IMR-90 (cell line): ENCODE results near the gene CDC42EP1. TPM values are rescaled to one million over a fixed set of nuclear protein-coding genes. Genes with fewer than 3 reads are reported as not detected.

Experiments used
- ATAC-seq: fragments of 200-7000 bp; cut with Tn5 transposase; 2 replicates; pipeline ENCODE4 v1.9.1; 2020; ENCODE audit warnings: low read depth, mild to moderate bottlenecking, moderate library complexity
- BruUV-seq: library from RNA; stranded (reverse); fragments of 400-500 nt; replicated peaks from 2 replicates; lab custom pipeline; 2021; lab: Mats Ljungman, UMichigan
- CTCF ChIA-PET: fragments of 300-600 bp; formaldehyde crosslinking; extraction: SDS; loops from one replicate; lab custom pipeline; 2021; ENCODE audit warnings: antibody characterized with exemption; lab: Yijun Ruan, JAX
- POLR2A ChIA-PET: fragments of 300-600 bp; sonication (Branson Sonifier 250); formaldehyde crosslinking; loops from one replicate; lab custom pipeline; 2022; ENCODE audit warnings: antibody characterized with exemption; ENCODE audit not compliant: unreplicated experiment; lab: Charles Lee
- DNase-seq: peaks from one replicate; pipeline ENCODE4 v3.0.0; 2013
- H2AFZ ChIP-seq: replicated peaks from 2 replicates; pipeline ENCODE3; 2013; ENCODE audit warnings: low read length, mild to moderate bottlenecking; ENCODE audit not compliant: poor library complexity
- H2AK5ac ChIP-seq: 2 replicates; pipeline ENCODE4 v1.6.1; 2013; ENCODE audit warnings: low read depth, low read length, inconsistent platforms
- H2AK9ac ChIP-seq: replicated peaks from 2 replicates; pipeline ENCODE3; 2013; ENCODE audit warnings: mild to moderate bottlenecking, low read depth, low read length, moderate library complexity; ENCODE audit not compliant: poor library complexity
- H2BK120ac ChIP-seq: 2 replicates; pipeline ENCODE4 v1.6.1; 2013; ENCODE audit warnings: low read depth, low read length, inconsistent platforms
- H2BK15ac ChIP-seq: 3 replicates; pipeline ENCODE4 v1.6.1; 2013; ENCODE audit warnings: low read depth, low read length, inconsistent platforms
- H2BK20ac ChIP-seq: 2 replicates; pipeline ENCODE4 v1.6.1; 2013; ENCODE audit warnings: low read depth, mild to moderate bottlenecking, inconsistent platforms, low read length, moderate library complexity
- H2BK5ac ChIP-seq: 2 replicates; pipeline ENCODE4 v1.6.1; 2013; ENCODE audit warnings: mild to moderate bottlenecking, low read depth, low read length, inconsistent platforms; ENCODE audit not compliant: poor library complexity, severe bottlenecking
- H3K14ac ChIP-seq: replicated peaks from 2 replicates; pipeline ENCODE4 v1.6.1; 2013; ENCODE audit warnings: low read depth, low read length, inconsistent platforms
- H3K18ac ChIP-seq: 2 replicates; pipeline ENCODE4 v1.6.1; 2013; ENCODE audit warnings: low read depth, low read length, control low read depth
- H3K23ac ChIP-seq: 2 replicates; pipeline ENCODE4 v1.6.1; 2013; ENCODE audit warnings: low read depth, low read length, inconsistent platforms
- H3K27ac ChIP-seq: 2 replicates; pipeline ENCODE4 v1.5.1; 2013; ENCODE audit warnings: mild to moderate bottlenecking, control low read depth, low read length; ENCODE audit not compliant: insufficient read depth
- H3K27me3 ChIP-seq: 2 replicates; pipeline ENCODE4 v1.6.1; 2013; ENCODE audit warnings: low read length; ENCODE audit not compliant: control insufficient read depth, insufficient read depth
- H3K36me3 ChIP-seq: 2 replicates; pipeline ENCODE4 v1.6.1; 2013; ENCODE audit warnings: low read length, mixed read lengths; ENCODE audit not compliant: control insufficient read depth, insufficient read depth
- H3K4ac ChIP-seq: 2 replicates; pipeline ENCODE4 v1.6.1; 2013; ENCODE audit warnings: low read depth, low read length, inconsistent platforms
- H3K4me1 ChIP-seq: 2 replicates; pipeline ENCODE4 v1.6.1; 2013; ENCODE audit warnings: low read length, mixed read lengths; ENCODE audit not compliant: control insufficient read depth, insufficient read depth
- H3K4me2 ChIP-seq: 2 replicates; pipeline ENCODE4 v1.6.1; 2013; ENCODE audit warnings: low read depth, mild to moderate bottlenecking, control low read depth, low read length, moderate library complexity
- H3K4me3 ChIP-seq: 2 replicates; pipeline ENCODE4 v1.5.1; 2013; ENCODE audit warnings: low read depth, mild to moderate bottlenecking, control low read depth, low read length, moderate library complexity; ENCODE audit not compliant: insufficient read depth
- H3K56ac ChIP-seq: 2 replicates; pipeline ENCODE4 v1.6.1; 2013; ENCODE audit warnings: low read length, inconsistent platforms; ENCODE audit not compliant: insufficient read depth; ENCODE audit errors: extremely low read depth
- H3K79me1 ChIP-seq, 2 experiments: 2 replicates each; pipeline ENCODE4 v1.6.1; 2013; ENCODE audit warnings: low read length in 2 of 2, inconsistent platforms in 1 of 2, low read depth in 1 of 2
- H3K9ac ChIP-seq: 2 replicates; pipeline ENCODE4 v1.6.1; 2013; ENCODE audit warnings: low read depth, low read length, control low read depth
- H3K9me1 ChIP-seq: 2 replicates; pipeline ENCODE4 v1.6.1; 2013; ENCODE audit warnings: low read length, inconsistent platforms; ENCODE audit not compliant: insufficient read depth
- H3K9me3 ChIP-seq: 2 replicates; pipeline ENCODE4 v1.6.1; 2013; ENCODE audit warnings: low read length; ENCODE audit not compliant: control insufficient read depth, insufficient read depth
- H4K20me1 ChIP-seq: 2 replicates; pipeline ENCODE4 v1.6.1; 2013; ENCODE audit warnings: low read length, inconsistent platforms; ENCODE audit not compliant: insufficient read depth
- H4K5ac ChIP-seq: 2 replicates; pipeline ENCODE4 v1.6.1; 2013; ENCODE audit warnings: mild to moderate bottlenecking, low read depth, low read length, control low read depth
- H4K8ac ChIP-seq, 2 experiments: 2 replicates each; pipeline ENCODE4 v1.6.1; 2013; ENCODE audit warnings: low read depth in 2 of 2, low read length in 2 of 2, control low read depth in 1 of 2, inconsistent platforms in 1 of 2
- H4K91ac ChIP-seq: 2 replicates; pipeline ENCODE4 v1.6.1; 2013; ENCODE audit warnings: low read depth, low read length, inconsistent platforms; ENCODE audit not compliant: insufficient read depth
- CEBPB ChIP-seq: IDR thresholded peaks from 2 replicates; pipeline ENCODE4 v1.6.1; 2012; ENCODE audit warnings: low read depth, low read length, improper control_type of control experiment
- CHD1 ChIP-seq: IDR thresholded peaks from 2 replicates; pipeline ENCODE4 v1.6.1; 2012; ENCODE audit warnings: low read depth, low read length, improper control_type of control experiment
- MAFK ChIP-seq: IDR thresholded peaks from 2 replicates; pipeline ENCODE4 v1.6.1; 2012; ENCODE audit warnings: low read depth, low read length, improper control_type of control experiment
- MAZ ChIP-seq: IDR thresholded peaks from 2 replicates; pipeline ENCODE4 v1.6.1; 2012; ENCODE audit warnings: low read depth, mild to moderate bottlenecking, low read length, improper control_type of control experiment, moderate library complexity, borderline replicate concordance
- MXI1 ChIP-seq: IDR thresholded peaks from 2 replicates; pipeline ENCODE4 v1.6.1; 2012; ENCODE audit warnings: low read depth, mild to moderate bottlenecking, low read length, moderate library complexity, borderline replicate concordance
- NFE2L2 ChIP-seq: fragments of 150-350 bp; IDR thresholded peaks from 2 replicates; pipeline ENCODE4 v1.6.1; 2016; ENCODE audit warnings: low read depth, mild to moderate bottlenecking, low read length
- POLR2A ChIP-seq: IDR thresholded peaks from 2 replicates; pipeline ENCODE4 v1.6.1; 2012; ENCODE audit warnings: mild to moderate bottlenecking, low read depth, low read length
- RAD21 ChIP-seq: IDR thresholded peaks from 2 replicates; pipeline ENCODE4 v1.6.1; 2012; ENCODE audit warnings: low read length, improper control_type of control experiment
- RCOR1 ChIP-seq: IDR thresholded peaks from 2 replicates; pipeline ENCODE4 v1.6.1; 2012; ENCODE audit warnings: mild to moderate bottlenecking, low read length, improper control_type of control experiment; ENCODE audit not compliant: insufficient replicate concordance
- RFX5 ChIP-seq: IDR thresholded peaks from 2 replicates; pipeline ENCODE4 v1.8.0; 2012; ENCODE audit warnings: low read depth, mild to moderate bottlenecking, low read length, moderate library complexity
- SMC3 ChIP-seq: fragments of 150-350 bp; IDR thresholded peaks from 2 replicates; pipeline ENCODE4 v1.6.1; 2016; ENCODE audit warnings: low read depth, mild to moderate bottlenecking, antibody characterized with exemption, low read length, moderate library complexity
- WGBS, 2 experiments: methylation state at CpG; one replicate each; pipeline versions ENCODE4 v1.1.5 to v1.1.7; 2013; ENCODE audit warnings: missing lambda C conversion rate in 2 of 2; ENCODE audit not compliant: insufficient read length in 1 of 2; ENCODE audit errors: extremely low coverage in 2 of 2; 5-methylcytosine and 5-hydroxymethylcytosine counted together
- dilution Hi-C: fragments of 300-500 bp; cut with HindIII; formaldehyde crosslinking; loops from one replicate; pipeline ENCODE4 v1.14.3; 2018; ENCODE audit warnings: low sequenced_read_pairs; ENCODE audit not compliant: unreplicated experiment
- in situ Hi-C: fragments of 300-500 bp; cut with MboI; formaldehyde crosslinking; loops from 3 replicates; pipeline ENCODE4 v1.14.3; 2019; ENCODE audit warnings: low sequenced_read_pairs, inconsistent platforms, mixed read lengths
- intact Hi-C: fragments of 100-400 bp; cut with micrococcal nuclease; formaldehyde crosslinking; loops from 2 replicates; pipeline ENCODE4 v1.10.0; 2022
- polyA plus RNA-seq, 3 experiments: library from polyadenylated mRNA; depleted of rRNA; stranded (reverse); fragments of >200 nt; gene quantifications; 2 replicates each; pipeline ENCODE4 v1.2.3, GENCODE V29; 2012; ENCODE audit warnings: low replicate concordance in 1 of 3
- total RNA-seq: library from RNA; depleted of rRNA; stranded (reverse); fragments of >200 nt; gene quantifications from 2 replicates; pipeline ENCODE4 v1.2.3, GENCODE V29; 2012

The CDC42EP1 gene
- total and polyA plus RNA-seq, 2 of the 4 experiments (the other 2 are of a cell fraction), result 4.7 to 47.3 TPM

DNA sequence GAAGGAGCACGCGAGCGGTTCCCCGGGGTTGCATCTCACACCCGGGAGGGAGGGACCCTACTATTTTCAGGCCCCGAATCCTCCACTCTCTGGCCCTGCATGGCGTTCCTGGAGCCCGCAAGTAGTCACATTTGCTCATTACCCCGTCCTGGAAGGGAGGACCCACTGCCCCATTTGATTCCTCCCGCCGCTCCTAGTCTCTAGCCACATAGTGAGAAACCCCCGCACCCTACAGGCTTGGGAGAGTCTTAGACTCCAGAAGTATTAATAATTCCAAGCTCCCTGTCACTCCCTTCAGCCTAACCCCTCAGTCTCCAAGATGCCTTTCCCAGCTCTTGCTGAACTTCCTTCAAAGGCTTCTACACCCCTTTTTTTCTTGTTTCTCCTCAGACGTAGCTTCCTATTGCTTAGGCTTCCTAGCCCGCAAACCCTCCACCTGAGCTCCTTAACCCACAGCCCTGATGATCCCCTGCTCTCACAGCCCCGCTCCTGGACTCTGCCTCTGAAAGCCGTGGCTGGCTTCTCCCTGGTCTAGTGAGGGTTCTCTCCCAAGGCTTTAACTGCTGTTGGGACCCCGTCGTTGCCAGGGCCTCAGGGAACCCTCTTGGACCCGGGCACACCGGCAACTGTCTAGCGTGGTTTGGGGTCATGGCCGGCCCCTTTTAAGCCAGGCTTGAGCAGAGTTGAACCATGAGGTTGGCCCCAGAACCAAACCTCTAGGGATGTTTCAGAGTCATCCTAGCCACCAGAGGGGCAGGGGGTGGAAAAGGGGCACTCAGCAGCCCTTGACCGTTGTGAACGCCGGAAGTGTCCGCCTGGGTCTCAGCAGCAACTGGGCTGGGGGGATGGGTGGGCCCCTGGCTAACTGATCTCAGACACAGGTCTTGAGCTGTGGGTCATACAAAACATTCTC, 49.2 kb downstream of the CDC42EP1 start:
- peak overlapping the region; percentile 96 for H3K4me2 ChIP-seq
- H3K36me3 ChIP-seq, result peaks cover 3% of the 10 kb centered on the region; the same call in 1 of the 2 replicates
- H3K14ac ChIP-seq, result peak overlapping the region; percentile 83
- peak overlapping the region; percentile 99 for H2AFZ ChIP-seq
- TF ChIP-seq CEBPB, result no peak
- no peak for TF ChIP-seq POLR2A
- no peak for TF ChIP-seq MAZ
- no peak for TF ChIP-seq SMC3
- no peak for TF ChIP-seq MXI1
- no peak for TF ChIP-seq RCOR1
- TF ChIP-seq MAFK, result no peak
- TF ChIP-seq CHD1, result no peak
- no peak for TF ChIP-seq RAD21
- TF ChIP-seq RFX5, result no peak
- TF ChIP-seq NFE2L2, result no peak
- CTCF ChIA-PET, result no interaction called here
- H3K23ac ChIP-seq, result peak overlapping the region; percentile 94
- POLR2A ChIA-PET, result interaction anchor here (0.5 to 0.6 kb wide), 2 partner anchors 17 to 30 kb away, joined by 4 to 6 read pairs; partner anchors contain the start of gene LGALS2
- H3K4me1 ChIP-seq, result peaks cover 16% of the 10 kb centered on the region
- H2BK20ac ChIP-seq, result no peak overlapping the region
- peaks cover 7% of the 10 kb centered on the region for H3K9me1 ChIP-seq
- H3K27ac ChIP-seq, result peak overlapping the region; percentile 86
- H3K9me3 ChIP-seq, result no peaks in the 10 kb centered on the region
- dilution Hi-C loops (no loop called here), in situ Hi-C loops (no loop called here), intact Hi-C loops (loop anchor here (5.0 kb wide), 1 partner anchor 62 kb away; no protein-coding TSS in a partner anchor)
- WGBS, 2 experiments, result 12% methylated on average over 12 of the region's 26 CpGs; no CpG with 5 or more reads in 1 of the 2 experiments
- H4K20me1 ChIP-seq, result 0 out of 2 replicates have a peak, but pooled peaks cover 3% of the 10 kb centered on the region
- H4K5ac ChIP-seq, result peak overlapping the region; percentile 14
- H3K9ac ChIP-seq, result peak overlapping the region; percentile 80
- H4K91ac ChIP-seq, result peak overlapping the region; percentile 76
- peak overlapping the region; percentile 77 for H2BK5ac ChIP-seq
- H3K27me3 ChIP-seq, result peaks cover 7% of the 10 kb centered on the region
- H3K79me1 ChIP-seq, result peaks cover 22 to 52% of the 10 kb centered on the region in 2 experiments
- H3K56ac ChIP-seq, result peak overlapping the region; percentile 54
- H3K18ac ChIP-seq, result peak overlapping the region; percentile 12; the same call in 1 of the 2 replicates
- no peak for DNase-seq
- TSS peak; percentile 53 for BruUV-seq
- 0 out of 3 replicates have a peak overlapping the region, but pooled peaks have one; percentile 2 for H2BK15ac ChIP-seq
- peak overlapping the region; percentile 14; the same call in 1 of the 2 replicates for H2BK120ac ChIP-seq
- peak overlapping the region; percentile 48 for H2AK5ac ChIP-seq
- H4K8ac ChIP-seq, result peak overlapping the region; percentile 44 to 86
- H2AK9ac ChIP-seq, result peak overlapping the region; percentile 99
- peak; percentile 2 for ATAC-seq
- H3K4ac ChIP-seq, result peak overlapping the region; percentile 61
- H3K4me3 ChIP-seq, result peak overlapping the region; percentile 56
